IMR-90 (cell line): Measurements from ENCODE around the gene MRAP. TPM values are rescaled to one million over a fixed set of nuclear protein-coding genes. Genes with fewer than 3 reads are reported as not detected.

Experiments
- ATAC-seq: fragments of 200-7000 bp; cut with Tn5 transposase; 2 replicates; pipeline ENCODE4 v1.9.1; 2020; ENCODE audit warnings: low read depth, mild to moderate bottlenecking, moderate library complexity
- BruUV-seq: library from RNA; stranded (reverse); fragments of 400-500 nt; replicated peaks from 2 replicates; lab custom pipeline; 2021; lab: Mats Ljungman, UMichigan
- CTCF ChIA-PET: fragments of 300-600 bp; formaldehyde crosslinking; extraction: SDS; loops from one replicate; lab custom pipeline; 2021; ENCODE audit warnings: antibody characterized with exemption; lab: Yijun Ruan, JAX
- POLR2A ChIA-PET: fragments of 300-600 bp; sonication (Branson Sonifier 250); formaldehyde crosslinking; loops from one replicate; lab custom pipeline; 2022; ENCODE audit warnings: antibody characterized with exemption; ENCODE audit not compliant: unreplicated experiment; lab: Charles Lee
- DNase-seq: peaks from one replicate; pipeline ENCODE4 v3.0.0; 2013
- H2AFZ ChIP-seq: replicated peaks from 2 replicates; pipeline ENCODE3; 2013; ENCODE audit warnings: low read length, mild to moderate bottlenecking; ENCODE audit not compliant: poor library complexity
- H2AK5ac ChIP-seq: 2 replicates; pipeline ENCODE4 v1.6.1; 2013; ENCODE audit warnings: low read depth, low read length, inconsistent platforms
- H2AK9ac ChIP-seq: replicated peaks from 2 replicates; pipeline ENCODE3; 2013; ENCODE audit warnings: mild to moderate bottlenecking, low read depth, low read length, moderate library complexity; ENCODE audit not compliant: poor library complexity
- H2BK120ac ChIP-seq: 2 replicates; pipeline ENCODE4 v1.6.1; 2013; ENCODE audit warnings: low read depth, low read length, inconsistent platforms
- H2BK15ac ChIP-seq: 3 replicates; pipeline ENCODE4 v1.6.1; 2013; ENCODE audit warnings: low read depth, low read length, inconsistent platforms
- H2BK20ac ChIP-seq: 2 replicates; pipeline ENCODE4 v1.6.1; 2013; ENCODE audit warnings: low read depth, mild to moderate bottlenecking, inconsistent platforms, low read length, moderate library complexity
- H2BK5ac ChIP-seq: 2 replicates; pipeline ENCODE4 v1.6.1; 2013; ENCODE audit warnings: mild to moderate bottlenecking, low read depth, low read length, inconsistent platforms; ENCODE audit not compliant: poor library complexity, severe bottlenecking
- H3K14ac ChIP-seq: replicated peaks from 2 replicates; pipeline ENCODE4 v1.6.1; 2013; ENCODE audit warnings: low read depth, low read length, inconsistent platforms
- H3K18ac ChIP-seq: 2 replicates; pipeline ENCODE4 v1.6.1; 2013; ENCODE audit warnings: low read depth, low read length, control low read depth
- H3K23ac ChIP-seq: 2 replicates; pipeline ENCODE4 v1.6.1; 2013; ENCODE audit warnings: low read depth, low read length, inconsistent platforms
- H3K27ac ChIP-seq: 2 replicates; pipeline ENCODE4 v1.5.1; 2013; ENCODE audit warnings: mild to moderate bottlenecking, control low read depth, low read length; ENCODE audit not compliant: insufficient read depth
- H3K27me3 ChIP-seq: 2 replicates; pipeline ENCODE4 v1.6.1; 2013; ENCODE audit warnings: low read length; ENCODE audit not compliant: control insufficient read depth, insufficient read depth
- H3K36me3 ChIP-seq: 2 replicates; pipeline ENCODE4 v1.6.1; 2013; ENCODE audit warnings: low read length, mixed read lengths; ENCODE audit not compliant: control insufficient read depth, insufficient read depth
- H3K4ac ChIP-seq: 2 replicates; pipeline ENCODE4 v1.6.1; 2013; ENCODE audit warnings: low read depth, low read length, inconsistent platforms
- H3K4me1 ChIP-seq: 2 replicates; pipeline ENCODE4 v1.6.1; 2013; ENCODE audit warnings: low read length, mixed read lengths; ENCODE audit not compliant: control insufficient read depth, insufficient read depth
- H3K4me2 ChIP-seq: 2 replicates; pipeline ENCODE4 v1.6.1; 2013; ENCODE audit warnings: low read depth, mild to moderate bottlenecking, control low read depth, low read length, moderate library complexity
- H3K4me3 ChIP-seq: 2 replicates; pipeline ENCODE4 v1.5.1; 2013; ENCODE audit warnings: low read depth, mild to moderate bottlenecking, control low read depth, low read length, moderate library complexity; ENCODE audit not compliant: insufficient read depth
- H3K56ac ChIP-seq: 2 replicates; pipeline ENCODE4 v1.6.1; 2013; ENCODE audit warnings: low read length, inconsistent platforms; ENCODE audit not compliant: insufficient read depth; ENCODE audit errors: extremely low read depth
- H3K79me1 ChIP-seq, 2 experiments: 2 replicates each; pipeline ENCODE4 v1.6.1; 2013; ENCODE audit warnings: low read length in 2 of 2, inconsistent platforms in 1 of 2, low read depth in 1 of 2
- H3K9ac ChIP-seq: 2 replicates; pipeline ENCODE4 v1.6.1; 2013; ENCODE audit warnings: low read depth, low read length, control low read depth
- H3K9me1 ChIP-seq: 2 replicates; pipeline ENCODE4 v1.6.1; 2013; ENCODE audit warnings: low read length, inconsistent platforms; ENCODE audit not compliant: insufficient read depth
- H3K9me3 ChIP-seq: 2 replicates; pipeline ENCODE4 v1.6.1; 2013; ENCODE audit warnings: low read length; ENCODE audit not compliant: control insufficient read depth, insufficient read depth
- H4K20me1 ChIP-seq: 2 replicates; pipeline ENCODE4 v1.6.1; 2013; ENCODE audit warnings: low read length, inconsistent platforms; ENCODE audit not compliant: insufficient read depth
- H4K5ac ChIP-seq: 2 replicates; pipeline ENCODE4 v1.6.1; 2013; ENCODE audit warnings: mild to moderate bottlenecking, low read depth, low read length, control low read depth
- H4K8ac ChIP-seq, 2 experiments: 2 replicates each; pipeline ENCODE4 v1.6.1; 2013; ENCODE audit warnings: low read depth in 2 of 2, low read length in 2 of 2, control low read depth in 1 of 2, inconsistent platforms in 1 of 2
- H4K91ac ChIP-seq: 2 replicates; pipeline ENCODE4 v1.6.1; 2013; ENCODE audit warnings: low read depth, low read length, inconsistent platforms; ENCODE audit not compliant: insufficient read depth
- BHLHE40 ChIP-seq: fragments of 150-350 bp; IDR thresholded peaks from 2 replicates; pipeline ENCODE4 v1.6.1; 2016; ENCODE audit warnings: mild to moderate bottlenecking, low read depth, low read length
- CEBPB ChIP-seq: IDR thresholded peaks from 2 replicates; pipeline ENCODE4 v1.6.1; 2012; ENCODE audit warnings: low read depth, low read length, improper control_type of control experiment
- CHD1 ChIP-seq: IDR thresholded peaks from 2 replicates; pipeline ENCODE4 v1.6.1; 2012; ENCODE audit warnings: low read depth, low read length, improper control_type of control experiment
- FOS ChIP-seq: fragments of 150-350 bp; IDR thresholded peaks from 2 replicates; pipeline ENCODE4 v1.6.1; 2016; ENCODE audit warnings: low read depth, low read length
- MAFK ChIP-seq: IDR thresholded peaks from 2 replicates; pipeline ENCODE4 v1.6.1; 2012; ENCODE audit warnings: low read depth, low read length, improper control_type of control experiment
- MAZ ChIP-seq: IDR thresholded peaks from 2 replicates; pipeline ENCODE4 v1.6.1; 2012; ENCODE audit warnings: low read depth, mild to moderate bottlenecking, low read length, improper control_type of control experiment, moderate library complexity, borderline replicate concordance
- MXI1 ChIP-seq: IDR thresholded peaks from 2 replicates; pipeline ENCODE4 v1.6.1; 2012; ENCODE audit warnings: low read depth, mild to moderate bottlenecking, low read length, moderate library complexity, borderline replicate concordance
- NFE2L2 ChIP-seq: fragments of 150-350 bp; IDR thresholded peaks from 2 replicates; pipeline ENCODE4 v1.6.1; 2016; ENCODE audit warnings: low read depth, mild to moderate bottlenecking, low read length
- POLR2A ChIP-seq: IDR thresholded peaks from 2 replicates; pipeline ENCODE4 v1.6.1; 2012; ENCODE audit warnings: mild to moderate bottlenecking, low read depth, low read length
- RAD21 ChIP-seq: IDR thresholded peaks from 2 replicates; pipeline ENCODE4 v1.6.1; 2012; ENCODE audit warnings: low read length, improper control_type of control experiment
- RCOR1 ChIP-seq: IDR thresholded peaks from 2 replicates; pipeline ENCODE4 v1.6.1; 2012; ENCODE audit warnings: mild to moderate bottlenecking, low read length, improper control_type of control experiment; ENCODE audit not compliant: insufficient replicate concordance
- RFX5 ChIP-seq: IDR thresholded peaks from 2 replicates; pipeline ENCODE4 v1.8.0; 2012; ENCODE audit warnings: low read depth, mild to moderate bottlenecking, low read length, moderate library complexity
- SMC3 ChIP-seq: fragments of 150-350 bp; IDR thresholded peaks from 2 replicates; pipeline ENCODE4 v1.6.1; 2016; ENCODE audit warnings: low read depth, mild to moderate bottlenecking, antibody characterized with exemption, low read length, moderate library complexity
- WGBS, 2 experiments: methylation state at CpG; one replicate each; pipeline versions ENCODE4 v1.1.5 to v1.1.7; 2013; ENCODE audit warnings: missing lambda C conversion rate in 2 of 2; ENCODE audit not compliant: insufficient read length in 1 of 2; ENCODE audit errors: extremely low coverage in 2 of 2; 5-methylcytosine and 5-hydroxymethylcytosine counted together
- dilution Hi-C: fragments of 300-500 bp; cut with HindIII; formaldehyde crosslinking; loops from one replicate; pipeline ENCODE4 v1.14.3; 2018; ENCODE audit warnings: low sequenced_read_pairs; ENCODE audit not compliant: unreplicated experiment
- in situ Hi-C: fragments of 300-500 bp; cut with MboI; formaldehyde crosslinking; loops from 3 replicates; pipeline ENCODE4 v1.14.3; 2019; ENCODE audit warnings: low sequenced_read_pairs, inconsistent platforms, mixed read lengths
- intact Hi-C: fragments of 100-400 bp; cut with micrococcal nuclease; formaldehyde crosslinking; loops from 2 replicates; pipeline ENCODE4 v1.10.0; 2022
- polyA plus RNA-seq, 3 experiments: library from polyadenylated mRNA; depleted of rRNA; stranded (reverse); fragments of >200 nt; gene quantifications; 2 replicates each; pipeline ENCODE4 v1.2.3, GENCODE V29; 2012; ENCODE audit warnings: low replicate concordance in 1 of 3
- total RNA-seq: library from RNA; depleted of rRNA; stranded (reverse); fragments of >200 nt; gene quantifications from 2 replicates; pipeline ENCODE4 v1.2.3, GENCODE V29; 2012
- TF ChIP-seq, protein P1 (sequence below): fragments of 150-350 bp; IDR thresholded peaks from 2 replicates; pipeline ENCODE4 v1.6.1; 2016; ENCODE audit warnings: low read depth, mild to moderate bottlenecking, low read length, moderate library complexity, borderline replicate concordance
- TF ChIP-seq, protein P2 (sequence below): conservative IDR thresholded peaks from 2 replicates; pipeline ENCODE4 v1.5.1; 2012; ENCODE audit warnings: mild to moderate bottlenecking, low read depth, low read length, improper control_type of control experiment
- TF ChIP-seq, protein P3 (sequence below): fragments of 150-350 bp; IDR thresholded peaks from 2 replicates; pipeline ENCODE4 v1.6.1; 2017; ENCODE audit warnings: mild to moderate bottlenecking, antibody characterized with exemption, low read length, low read depth

Gene MRAP
- total and polyA plus RNA-seq, 2 of the 4 experiments (the other 2 are of a cell fraction), result not detected

DNA sequence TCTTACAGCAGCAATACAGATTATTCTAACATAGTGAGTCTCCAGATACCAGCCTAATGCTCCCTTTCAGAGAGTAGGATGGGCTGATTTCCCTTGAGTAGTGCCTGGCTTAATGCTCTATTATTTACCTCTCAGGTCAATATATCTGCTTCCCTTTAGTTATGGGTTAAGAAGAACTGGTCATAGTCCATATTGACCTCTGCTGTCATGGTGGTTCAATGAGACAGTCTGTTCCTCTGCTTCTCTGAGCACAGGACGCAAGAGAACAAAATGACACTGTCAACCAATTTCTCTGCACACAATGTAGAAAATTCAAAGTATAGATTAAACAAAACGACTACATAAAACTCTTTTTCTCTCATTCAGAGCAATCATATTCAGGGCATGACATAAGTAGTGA, 2.9 kb downstream of the MRAP start:
- Histone ChIP-seq H3K4ac (no peak overlapping the region), H3K56ac (no peak overlapping the region), H3K14ac (no peak overlapping the region), H4K8ac (no peak overlapping the region), H2BK120ac (no peak overlapping the region), H3K4me2 (no peak overlapping the region), H2AK5ac (no peak overlapping the region), H3K4me1 (peaks cover 2% of the 10 kb centered on the region; the same call in 1 of the 2 replicates), H3K27me3 (no peaks in the 10 kb centered on the region), H2BK20ac (no peak overlapping the region), H3K9ac (no peak overlapping the region), H3K4me3 (no peak overlapping the region), H3K36me3 (peaks cover 10% of the 10 kb centered on the region), H3K18ac (no peak overlapping the region), H2BK5ac (no peak overlapping the region), H2AFZ (no peak overlapping the region), H3K27ac (no peak overlapping the region), H2AK9ac (no peak overlapping the region), H3K9me1 (peaks cover 9% of the 10 kb centered on the region), H3K23ac (no peak overlapping the region), H4K20me1 (no peaks in the 10 kb centered on the region), H3K79me1 (0 out of 4 replicates have a peak, but pooled peaks cover 0 to 4% of the 10 kb centered on the region in 2 experiments), H2BK15ac (no peak overlapping the region), H4K5ac (no peak overlapping the region), H3K9me3 (no peaks in the 10 kb centered on the region), H4K91ac (no peak overlapping the region)
- ATAC-seq (no peak), DNase-seq (no peak)
- in situ Hi-C loops (no loop called here), intact Hi-C loops (no loop called here), dilution Hi-C loops (no loop called here)
- ChIA-PET POLR2A (no interaction called here), CTCF (no interaction called here)
- no peak for TF ChIP-seq NFE2L2
- TF ChIP-seq POLR2A, result no peak
- no peak for TF ChIP-seq RFX5
- TF ChIP-seq FOS, result no peak
- TF ChIP-seq, protein P1, sequence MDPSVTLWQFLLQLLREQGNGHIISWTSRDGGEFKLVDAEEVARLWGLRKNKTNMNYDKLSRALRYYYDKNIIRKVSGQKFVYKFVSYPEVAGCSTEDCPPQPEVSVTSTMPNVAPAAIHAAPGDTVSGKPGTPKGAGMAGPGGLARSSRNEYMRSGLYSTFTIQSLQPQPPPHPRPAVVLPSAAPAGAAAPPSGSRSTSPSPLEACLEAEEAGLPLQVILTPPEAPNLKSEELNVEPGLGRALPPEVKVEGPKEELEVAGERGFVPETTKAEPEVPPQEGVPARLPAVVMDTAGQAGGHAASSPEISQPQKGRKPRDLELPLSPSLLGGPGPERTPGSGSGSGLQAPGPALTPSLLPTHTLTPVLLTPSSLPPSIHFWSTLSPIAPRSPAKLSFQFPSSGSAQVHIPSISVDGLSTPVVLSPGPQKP, result no peak
- no peak for TF ChIP-seq BHLHE40
- no peak for TF ChIP-seq CEBPB
- no peak for TF ChIP-seq RAD21
- TF ChIP-seq, protein P2, sequence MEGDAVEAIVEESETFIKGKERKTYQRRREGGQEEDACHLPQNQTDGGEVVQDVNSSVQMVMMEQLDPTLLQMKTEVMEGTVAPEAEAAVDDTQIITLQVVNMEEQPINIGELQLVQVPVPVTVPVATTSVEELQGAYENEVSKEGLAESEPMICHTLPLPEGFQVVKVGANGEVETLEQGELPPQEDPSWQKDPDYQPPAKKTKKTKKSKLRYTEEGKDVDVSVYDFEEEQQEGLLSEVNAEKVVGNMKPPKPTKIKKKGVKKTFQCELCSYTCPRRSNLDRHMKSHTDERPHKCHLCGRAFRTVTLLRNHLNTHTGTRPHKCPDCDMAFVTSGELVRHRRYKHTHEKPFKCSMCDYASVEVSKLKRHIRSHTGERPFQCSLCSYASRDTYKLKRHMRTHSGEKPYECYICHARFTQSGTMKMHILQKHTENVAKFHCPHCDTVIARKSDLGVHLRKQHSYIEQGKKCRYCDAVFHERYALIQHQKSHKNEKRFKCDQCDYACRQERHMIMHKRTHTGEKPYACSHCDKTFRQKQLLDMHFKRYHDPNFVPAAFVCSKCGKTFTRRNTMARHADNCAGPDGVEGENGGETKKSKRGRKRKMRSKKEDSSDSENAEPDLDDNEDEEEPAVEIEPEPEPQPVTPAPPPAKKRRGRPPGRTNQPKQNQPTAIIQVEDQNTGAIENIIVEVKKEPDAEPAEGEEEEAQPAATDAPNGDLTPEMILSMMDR, result no peak
- no peak for TF ChIP-seq MAZ
- no peak for TF ChIP-seq MAFK
- TF ChIP-seq, protein P3, sequence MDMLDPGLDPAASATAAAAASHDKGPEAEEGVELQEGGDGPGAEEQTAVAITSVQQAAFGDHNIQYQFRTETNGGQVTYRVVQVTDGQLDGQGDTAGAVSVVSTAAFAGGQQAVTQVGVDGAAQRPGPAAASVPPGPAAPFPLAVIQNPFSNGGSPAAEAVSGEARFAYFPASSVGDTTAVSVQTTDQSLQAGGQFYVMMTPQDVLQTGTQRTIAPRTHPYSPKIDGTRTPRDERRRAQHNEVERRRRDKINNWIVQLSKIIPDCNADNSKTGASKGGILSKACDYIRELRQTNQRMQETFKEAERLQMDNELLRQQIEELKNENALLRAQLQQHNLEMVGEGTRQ, result no peak
- no peak for TF ChIP-seq MXI1
- TF ChIP-seq CHD1, result no peak
- no peak for TF ChIP-seq SMC3
- TF ChIP-seq RCOR1, result no peak
- BruUV-seq, result no TSS peak
- no CpG with 5 or more reads among the region's 2 CpGs for WGBS, 2 experiments
